Upper lobe of right lung (tissue), 1 donor: ENCODE results near the gene FARP2. TPM values are rescaled to one million over a fixed set of nuclear protein-coding genes. Genes with fewer than 3 reads are reported as not detected.
A peak's percentile ranks its signal among the peaks of the same experiment; 100 is the strongest.
"Not testable (repeated sequence)": the region's sequence is repeated elsewhere in the genome, so short reads cannot be mapped to it uniquely, and the experiment has no call there.

Experiments
- ATAC-seq: fragments of 200-7000 bp; cut with Tn5 transposase; one replicate; pipeline ENCODE4 v1.9.1; 2020; ENCODE audit warnings: mild to moderate bottlenecking, moderate library complexity
- DNase-seq: peaks from one replicate; pipeline ENCODE4 v3.0.0-alpha.2; 2020
- H3K27ac ChIP-seq: fragments of 200-600 bp; one replicate; pipeline ENCODE4 v1.8.0; 2022
- H3K27me3 ChIP-seq: fragments of 200-600 bp; one replicate; pipeline ENCODE4 v1.8.0; 2022; ENCODE audit warnings: mild to moderate bottlenecking
- H3K36me3 ChIP-seq: fragments of 200-600 bp; one replicate; pipeline ENCODE4 v1.8.0; 2022
- H3K4me1 ChIP-seq: fragments of 200-600 bp; one replicate; pipeline ENCODE4 v1.8.0; 2022
- H3K4me3 ChIP-seq: fragments of 200-600 bp; one replicate; pipeline ENCODE4 v1.8.0; 2022; ENCODE audit warnings: mild to moderate bottlenecking
- H3K9me3 ChIP-seq: fragments of 200-600 bp; one replicate; pipeline ENCODE4 v1.8.0; 2022
- CTCF ChIP-seq: fragments of 200-600 bp; IDR thresholded peaks from one replicate; pipeline ENCODE4 v1.8.0; 2022; ENCODE audit warnings: antibody characterized with exemption
- intact Hi-C: fragments of 100-400 bp; cut with DNase I; formaldehyde crosslinking; loops from one replicate; pipeline ENCODE4 v1.11.0; 2022
- total RNA-seq: library from RNA; stranded (reverse); fragmentation: NEBNext Ultra II Directional; extraction: Animal tissue kit (Norgen Biotek cat#: 25700); gene quantifications from one replicate; pipeline ENCODE4 v1.2.1, GENCODE V29; 2021
- donor health status: DM: no; HTN: yes; CAD: no; lungs with severe emphysema.

FARP2 gene
- total RNA-seq, 1 donor from 2014 or later = 48.6 TPM

GRCh38 chr2:241408849-241409248 lies 52.8 kb downstream of the FARP2 start:
- no peak for TF ChIP-seq CTCF
- no peak overlapping the region for H3K27ac ChIP-seq
- no peaks in the 10 kb centered on the region for H3K27me3 ChIP-seq
- H3K36me3 ChIP-seq = peaks cover 61% of the 10 kb centered on the region
- ATAC-seq (no peak), DNase-seq (no peak)
- no peaks in the 10 kb centered on the region for H3K4me1 ChIP-seq
- H3K9me3 ChIP-seq = no peaks in the 10 kb centered on the region
- intact Hi-C loops = no loop called here
- no peak overlapping the region for H3K4me3 ChIP-seq

- Histone ChIP-seq H3K27ac (no peak overlapping the region), H3K36me3 (peaks cover 76% of the 10 kb centered on the region)
- ATAC-seq = no peak
Measured at GRCh38 chr2:241410739-241411176, 54.7 kb downstream of the FARP2 start.

GRCh38 chr2:241412144-241412543 lies 56.1 kb downstream of the FARP2 start:
- H3K4me1 ChIP-seq = no peaks in the 10 kb centered on the region
- H3K27ac ChIP-seq = no peak overlapping the region
- no peaks in the 10 kb centered on the region for H3K9me3 ChIP-seq
- no peak overlapping the region for H3K4me3 ChIP-seq
- DNase-seq = no peak
- intact Hi-C loops = no loop called here
- peaks cover 86% of the 10 kb centered on the region for H3K36me3 ChIP-seq
- TF ChIP-seq CTCF = no peak
- no peak for ATAC-seq
- no peaks in the 10 kb centered on the region for H3K27me3 ChIP-seq

More at GRCh38 chr2:241410739-241411176, 54.7 kb downstream of the FARP2 start:
- H3K9me3 ChIP-seq = no peaks in the 10 kb centered on the region
- TF ChIP-seq CTCF = no peak
- H3K27me3 ChIP-seq = no peaks in the 10 kb centered on the region
- no peak for DNase-seq
- no peaks in the 10 kb centered on the region for H3K4me1 ChIP-seq
- intact Hi-C loops = no loop called here
- H3K4me3 ChIP-seq = no peak overlapping the region

DNA sequence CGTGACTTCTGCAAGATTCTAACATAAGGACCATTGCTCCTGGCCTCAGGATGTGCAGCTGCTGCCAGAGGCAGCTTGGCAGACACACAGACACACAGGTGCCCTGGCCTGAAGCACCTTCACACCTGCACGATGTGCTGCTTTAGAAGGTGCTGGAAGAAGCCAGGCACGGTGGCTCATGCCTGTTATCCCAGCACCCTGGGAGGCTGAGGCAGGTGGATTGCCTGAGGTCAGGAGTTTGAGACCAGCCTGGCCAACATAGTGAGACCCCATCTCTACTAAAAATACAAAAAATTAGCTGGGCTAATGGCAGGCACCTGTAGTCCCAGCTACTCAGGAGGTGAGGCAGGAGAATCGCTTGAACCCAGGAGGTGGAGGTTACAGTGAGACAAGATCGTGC lies 57.4 kb downstream of the FARP2 start:
- H3K4me3 ChIP-seq, H3K27me3 ChIP-seq, H3K4me1 ChIP-seq, DNase-seq, H3K9me3 ChIP-seq, H3K27ac ChIP-seq, intact Hi-C loops, ATAC-seq: not testable (repeated sequence)
- peaks cover 88% of the 10 kb centered on the region for H3K36me3 ChIP-seq

GRCh38 chr2:241413929-241414580 lies 58.0 kb downstream of the FARP2 start:
- no peaks in the 10 kb centered on the region for H3K27me3 ChIP-seq
- DNase-seq (no peak), ATAC-seq (no peak)
- no peak for TF ChIP-seq CTCF
- H3K4me1 ChIP-seq = no peaks in the 10 kb centered on the region
- no peak overlapping the region for H3K27ac ChIP-seq
- no peak overlapping the region for H3K4me3 ChIP-seq
- peaks cover 91% of the 10 kb centered on the region for H3K36me3 ChIP-seq
- intact Hi-C loops = no loop called here
- no peaks in the 10 kb centered on the region for H3K9me3 ChIP-seq

GRCh38 chr2:241415196-241415595 lies 59.1 kb downstream of the FARP2 start:
- no peak overlapping the region for H3K4me3 ChIP-seq
- intact Hi-C loops = no loop called here

More at GRCh38 chr2:241415196-241415595, 59.1 kb downstream of the FARP2 start:
- H3K27me3 ChIP-seq = no peaks in the 10 kb centered on the region
- no peak for TF ChIP-seq CTCF
- no peak overlapping the region for H3K27ac ChIP-seq
- peak; percentile 18 for ATAC-seq
- H3K9me3 ChIP-seq = no peaks in the 10 kb centered on the region
- DNase-seq = no peak
- H3K36me3 ChIP-seq = peaks cover 87% of the 10 kb centered on the region
- no peaks in the 10 kb centered on the region for H3K4me1 ChIP-seq
